GM10248 (cell line): ENCODE results near the gene CCDC200.
"Not testable (repeated sequence)": the region's sequence is repeated elsewhere in the genome, so short reads cannot be mapped to it uniquely, and the experiment has no call there.

Experiments
- CTCF ChIA-PET: fragments of 300-600 bp; sonication (Branson Sonifier 250); formaldehyde crosslinking; extraction: SDS; loops from one replicate; lab custom pipeline; 2021; ENCODE audit warnings: antibody characterized with exemption; lab: Yijun Ruan, JAX
- POLR2A ChIA-PET: fragments of 350-650 bp; sonication (Branson Sonifier 250); formaldehyde crosslinking; extraction: SDS; loops from one replicate; lab custom pipeline; 2020; ENCODE audit warnings: antibody characterized with exemption; lab: Yijun Ruan, JAX
- DNase-seq: peaks from one replicate; pipeline ENCODE4 v3.0.0; 2012; ENCODE audit errors: extremely low spot score
- CTCF ChIP-seq: IDR thresholded peaks from 2 replicates; pipeline ENCODE4 v1.5.1; 2012; ENCODE audit warnings: mild to moderate bottlenecking, low read depth; ENCODE audit errors: extremely low read depth, missing control alignments, control extremely low read depth

Gene CCDC200

GRCh38 chr17:43193251-43193650 lies 35.2 kb downstream of the CCDC200 start:
- ChIA-PET POLR2A (interaction anchor here (0.6 kb wide), 1 partner anchor 29 kb away, joined by 3 read pairs; no protein-coding TSS in a partner anchor), CTCF (interaction anchor here (1.0 to 1.4 kb wide), 2 partner anchors 22 to 168 kb away, joined by 3 to 5 read pairs; partner anchors contain the start of gene NBR1)
- no peak for DNase-seq
- no peak for TF ChIP-seq CTCF

DNA sequence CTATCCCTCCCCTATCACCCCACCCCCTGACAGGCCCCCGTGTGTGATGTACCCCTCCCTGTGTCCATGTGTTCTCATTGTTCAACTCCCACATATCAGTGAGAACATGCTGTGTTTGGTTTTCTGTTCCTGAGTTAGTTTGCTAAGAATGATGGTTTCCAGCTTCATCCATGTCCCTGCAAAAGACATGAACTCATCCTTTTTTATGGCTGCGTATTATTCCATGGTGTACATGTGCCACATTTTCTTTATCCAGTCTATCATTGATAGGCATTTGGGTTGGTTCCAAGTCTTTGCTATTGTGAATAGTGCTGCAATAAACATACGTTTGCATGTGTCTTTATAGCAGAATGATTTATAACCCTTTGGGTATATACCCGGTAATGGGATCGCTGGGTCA lies 41.8 kb downstream of the CCDC200 start:
- CTCF ChIA-PET, POLR2A ChIA-PET, DNase-seq: not testable (repeated sequence)

- POLR2A ChIA-PET = interaction anchor here (1.2 kb wide), 1 partner anchor 131 kb away, joined by 3 read pairs; no protein-coding TSS in a partner anchor
- no peak for TF ChIP-seq CTCF
- no peak for DNase-seq
- CTCF ChIA-PET = no interaction called here
Observed at GRCh38 chr17:43183921-43184320, 44.5 kb downstream of the CCDC200 start.

- ChIA-PET CTCF (no interaction called here), POLR2A (no interaction called here)
- DNase-seq = no peak
- no peak for TF ChIP-seq CTCF
Observed at GRCh38 chr17:43176119-43176570, 52.3 kb downstream of the CCDC200 start.

GRCh38 chr17:43175213-43176118 lies 53.0 kb downstream of the CCDC200 start:
- CTCF ChIA-PET = no interaction called here
- no peak for DNase-seq
- POLR2A ChIA-PET = no interaction called here
- no peak for TF ChIP-seq CTCF

- DNase-seq = no peak
- peak; percentile 22 for TF ChIP-seq CTCF
- CTCF ChIA-PET = interaction anchor here (0.7 to 1.7 kb wide), 6 partner anchors 19 to 346 kb away, joined by 3 to 5 read pairs (median 3); no protein-coding TSS in a partner anchor
- POLR2A ChIA-PET = interaction anchor here (0.6 to 1.9 kb wide), 4 partner anchors 40 to 174 kb away, joined by 3 to 7 read pairs (median 6); partner anchors contain the start of genes RPL27 and TMEM106A
Observed at GRCh38 chr17:43171586-43172487, 56.6 kb downstream of the CCDC200 start.
